Endothelial cell of hepatic sinusoid (primary cell): ENCODE results near the gene GPSM1.
"Not testable (repeated sequence)": the region's sequence is repeated elsewhere in the genome, so short reads cannot be mapped to it uniquely, and the experiment has no call there.

Experiments
- in situ Hi-C: cut with HindIII; loops from 2 replicates; pipeline ENCODE4 v1.10.0; 2017; ENCODE audit warnings: low sequenced_read_pairs

GPSM1 gene

DNA sequence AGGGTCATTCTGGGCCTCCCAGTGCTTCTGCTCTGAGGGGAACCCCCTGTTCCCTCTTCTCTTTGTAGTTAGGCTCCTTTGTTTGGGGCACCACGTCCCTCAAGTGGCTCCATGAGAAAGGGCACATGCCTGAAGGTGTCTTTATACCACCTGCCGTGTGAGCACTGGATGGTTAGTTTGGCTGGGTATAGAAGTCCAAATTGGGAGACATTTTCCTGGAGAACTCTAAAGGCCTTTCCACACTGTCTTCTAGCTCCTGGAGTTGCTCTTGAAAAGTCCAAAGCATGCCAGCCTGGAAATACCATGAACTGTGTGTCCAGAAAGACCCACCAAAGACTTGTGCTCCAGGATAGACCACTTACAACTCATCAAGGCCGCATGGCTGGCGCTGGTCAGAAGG is 12.4 kb upstream of the GPSM1 start:
- in situ Hi-C loops, result no loop called here

DNA sequence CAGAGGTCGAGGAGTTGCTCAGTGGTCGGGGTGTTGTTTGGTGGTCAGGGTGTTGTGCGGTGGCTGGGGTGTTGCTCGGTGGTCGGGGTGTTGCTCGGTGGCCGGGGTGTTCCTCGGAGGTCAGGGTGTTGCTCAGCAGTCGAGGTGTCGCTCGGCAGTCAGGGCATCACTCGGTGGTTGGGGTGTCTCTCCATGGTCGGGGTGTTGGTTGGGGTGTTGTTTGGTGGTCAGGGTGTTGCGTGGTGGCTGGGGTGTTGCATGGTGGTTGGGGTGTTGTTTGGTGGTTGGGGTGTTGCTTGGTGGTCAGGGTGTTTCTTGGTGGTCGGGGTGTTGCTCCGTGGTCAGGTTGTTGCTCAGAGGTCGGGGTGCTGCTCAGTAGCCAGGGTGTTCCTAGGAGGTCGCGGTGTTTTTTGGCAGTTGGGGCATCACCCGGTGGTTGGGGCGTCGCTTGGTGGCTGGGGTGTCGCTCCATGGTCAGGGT is 11.0 kb upstream of the GPSM1 start:
- in situ Hi-C loops, result no loop called here

DNA sequence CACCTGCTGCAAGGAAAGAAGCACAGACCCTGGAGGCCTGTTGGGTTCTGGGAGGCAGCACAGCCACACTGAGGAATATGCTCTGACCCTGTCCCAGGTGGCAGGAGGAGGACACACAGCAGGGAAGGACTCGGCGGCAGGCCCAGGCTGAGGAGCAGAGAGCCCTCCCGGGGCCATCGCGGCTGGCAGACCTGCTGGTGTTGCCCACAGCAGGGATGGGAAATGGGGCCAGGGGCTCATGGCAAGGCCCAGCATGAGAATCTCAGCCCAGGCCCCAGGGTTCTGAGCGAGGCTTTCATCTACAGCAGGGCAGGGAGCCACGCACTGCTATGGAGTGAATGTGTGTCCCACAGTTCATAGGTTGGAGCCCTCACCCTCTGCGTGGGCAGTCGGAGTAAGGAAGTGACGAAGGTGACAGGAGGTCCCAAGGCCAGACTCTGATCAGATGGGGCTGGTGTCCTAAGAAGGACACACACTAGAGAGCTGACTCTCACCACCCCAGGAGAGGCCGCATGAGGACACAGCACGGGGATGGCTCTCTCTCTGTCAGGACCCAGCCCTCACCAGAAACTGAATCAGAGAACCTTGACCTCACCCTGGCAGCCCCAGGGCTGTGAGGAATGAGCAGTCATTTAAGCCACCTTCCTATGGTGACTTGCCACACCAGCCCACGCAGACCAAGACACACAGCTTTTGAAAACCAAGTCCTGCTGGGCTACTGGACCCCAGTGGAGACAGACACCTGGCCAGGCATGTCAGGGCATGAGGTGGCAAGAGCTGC is 10.3 kb upstream of the GPSM1 start:
- in situ Hi-C loops, result no loop called here

DNA sequence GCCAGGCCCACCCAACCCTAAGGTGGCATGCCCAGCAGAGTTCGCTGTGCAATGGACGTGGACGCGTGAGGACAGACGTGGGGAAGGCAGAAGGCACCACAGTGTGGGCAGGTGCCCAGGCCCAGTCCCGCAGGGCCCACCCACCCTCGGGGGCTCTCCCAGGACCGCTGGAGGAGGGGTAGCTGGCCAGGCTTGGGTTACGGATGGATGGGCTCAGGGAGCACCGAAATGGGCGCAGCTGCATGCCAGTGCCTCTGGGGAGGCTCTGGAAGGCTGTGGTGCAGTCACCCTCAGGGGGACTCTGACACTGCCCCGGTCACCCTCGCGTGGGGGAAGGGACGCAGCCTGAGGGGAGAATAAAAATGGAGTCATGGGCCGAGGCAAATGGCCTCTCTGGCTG is 9.6 kb upstream of the GPSM1 start:
- in situ Hi-C loops, result no loop called here

DNA sequence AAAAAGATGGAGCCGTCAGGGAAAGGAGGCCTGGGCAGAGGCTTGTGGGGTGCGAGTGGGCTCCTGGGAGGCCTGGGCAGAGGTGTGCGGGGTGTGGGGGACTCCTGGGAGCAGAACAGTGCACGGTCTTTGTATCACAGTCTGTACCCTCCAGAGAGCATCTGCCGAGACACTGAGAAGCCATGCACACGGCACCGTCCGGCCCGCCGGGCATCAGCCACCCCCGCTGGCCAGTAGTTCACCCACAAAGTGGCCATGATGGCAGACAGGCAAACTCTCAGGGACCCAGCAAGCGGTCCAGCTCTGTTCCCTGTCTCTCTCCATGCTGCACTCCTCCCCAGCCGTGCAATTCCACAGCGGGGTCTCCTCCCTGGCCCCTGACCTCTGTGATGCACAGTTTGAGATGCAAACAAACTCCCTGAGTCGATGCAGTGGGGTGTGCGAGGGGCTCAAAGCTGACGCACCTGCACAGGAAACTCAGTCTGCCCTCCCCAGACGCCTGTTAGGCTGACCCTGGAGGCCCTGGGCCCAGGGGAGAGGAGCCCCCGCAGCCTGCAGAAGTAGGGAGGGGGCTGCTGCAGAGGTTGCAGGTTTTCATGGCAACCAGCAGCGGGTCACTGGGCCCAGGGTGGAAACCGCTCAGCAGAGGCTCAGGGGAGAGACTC is 9.1 kb upstream of the GPSM1 start:
- in situ Hi-C loops, result no loop called here

DNA sequence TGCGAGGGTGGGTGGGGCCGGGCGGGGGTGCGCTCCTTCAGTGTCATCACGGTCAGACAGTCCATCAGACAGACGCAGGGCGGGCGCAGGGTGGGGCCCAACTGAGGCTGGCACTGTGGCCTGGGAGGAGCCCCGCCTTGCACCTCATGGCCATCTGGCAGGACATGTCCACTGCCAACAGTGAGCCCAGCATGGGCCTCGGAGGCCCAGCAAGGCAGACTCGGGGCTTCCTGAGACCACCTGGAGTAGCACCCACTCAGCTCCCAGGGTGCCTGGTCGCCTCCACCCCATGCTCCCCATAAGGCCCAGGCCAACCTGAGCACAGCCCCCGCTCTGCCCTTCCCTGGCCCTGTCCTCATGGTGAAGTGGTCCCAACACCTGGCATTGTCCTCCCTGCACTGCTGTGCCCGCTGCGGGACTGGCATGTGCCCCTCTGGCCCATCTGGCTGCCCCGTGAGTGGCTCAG is 8.5 kb upstream of the GPSM1 start:
- in situ Hi-C loops, result no loop called here

DNA sequence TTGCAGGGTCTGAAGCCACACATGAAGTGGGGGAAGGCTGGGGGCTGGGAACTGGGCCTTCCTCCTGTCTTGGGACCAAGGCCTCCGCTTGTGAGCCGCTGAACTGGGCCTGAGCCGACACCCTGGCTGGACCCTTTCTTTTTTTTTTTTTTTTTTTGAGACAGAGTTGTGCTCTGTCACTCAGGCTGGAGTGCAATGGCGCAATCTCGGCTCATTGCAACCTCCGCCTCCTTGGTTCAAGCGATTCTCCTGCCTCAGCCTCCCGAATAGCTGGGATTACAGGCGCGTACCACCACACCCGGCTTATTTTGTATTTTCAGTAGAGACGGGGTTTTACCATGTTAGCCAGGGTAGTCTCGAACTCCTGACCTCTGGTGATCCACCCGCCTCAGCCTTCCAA is 8.1 kb upstream of the GPSM1 start:
- in situ Hi-C loops, result not testable (repeated sequence)

DNA sequence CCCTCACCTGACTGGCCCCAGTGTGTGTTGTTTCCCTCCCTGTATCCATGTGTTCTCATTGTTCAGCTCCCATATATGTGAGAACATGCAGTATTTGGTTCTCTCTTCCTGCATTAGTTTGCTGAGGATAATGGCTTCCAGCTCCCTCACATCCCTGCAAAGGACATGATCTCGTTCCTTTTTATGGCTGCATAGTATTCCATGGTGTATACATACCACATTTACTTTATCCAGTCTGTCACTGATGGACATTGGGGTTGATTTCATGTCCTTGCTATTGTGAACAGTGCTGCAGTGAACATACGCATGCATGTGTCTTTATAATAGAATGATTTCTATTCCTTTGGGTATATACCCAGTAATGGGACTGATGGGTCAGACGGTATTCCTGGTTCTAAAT is 7.4 kb upstream of the GPSM1 start:
- in situ Hi-C loops, result not testable (repeated sequence)

DNA sequence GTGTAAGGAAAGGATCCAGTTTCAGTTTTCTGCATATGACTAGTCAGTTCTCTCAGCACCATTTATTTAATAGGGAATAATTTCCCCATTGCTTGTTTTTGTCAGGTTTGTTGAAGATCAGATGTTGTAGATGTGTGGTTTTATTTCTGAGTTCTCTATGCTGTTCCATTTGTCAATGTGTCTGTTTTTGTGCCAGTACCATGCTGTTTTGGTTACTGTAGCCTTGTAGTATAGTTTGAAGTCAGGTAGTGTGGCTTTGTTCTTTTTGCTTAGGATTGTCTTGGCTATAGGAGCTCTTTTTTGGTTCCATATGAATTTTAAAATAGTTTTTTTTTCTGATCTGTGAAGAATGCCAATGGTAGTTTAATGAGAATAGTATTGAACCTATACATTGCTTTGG is 6.4 kb upstream of the GPSM1 start:
- in situ Hi-C loops, result not testable (repeated sequence)

DNA sequence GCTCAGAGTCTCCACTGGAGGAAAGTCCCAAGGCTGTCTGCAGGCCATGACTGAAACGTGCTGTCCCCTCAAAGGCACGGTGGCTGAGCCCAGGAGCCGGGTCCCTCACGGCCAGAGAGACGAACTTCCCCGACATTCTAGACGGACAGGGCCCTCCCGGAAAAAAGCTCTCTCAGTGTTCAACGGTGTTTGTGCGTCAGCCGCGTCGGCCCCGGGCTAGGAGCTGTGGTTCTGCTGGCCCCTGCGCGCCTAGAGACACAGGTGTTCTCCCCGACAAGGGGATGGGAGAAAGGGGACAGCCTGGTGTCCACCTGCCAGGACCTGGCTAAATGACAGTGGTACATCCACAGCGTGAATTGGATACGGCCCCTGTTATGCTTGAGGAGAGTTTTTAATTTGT is 5.8 kb upstream of the GPSM1 start:
- in situ Hi-C loops, result no loop called here

DNA sequence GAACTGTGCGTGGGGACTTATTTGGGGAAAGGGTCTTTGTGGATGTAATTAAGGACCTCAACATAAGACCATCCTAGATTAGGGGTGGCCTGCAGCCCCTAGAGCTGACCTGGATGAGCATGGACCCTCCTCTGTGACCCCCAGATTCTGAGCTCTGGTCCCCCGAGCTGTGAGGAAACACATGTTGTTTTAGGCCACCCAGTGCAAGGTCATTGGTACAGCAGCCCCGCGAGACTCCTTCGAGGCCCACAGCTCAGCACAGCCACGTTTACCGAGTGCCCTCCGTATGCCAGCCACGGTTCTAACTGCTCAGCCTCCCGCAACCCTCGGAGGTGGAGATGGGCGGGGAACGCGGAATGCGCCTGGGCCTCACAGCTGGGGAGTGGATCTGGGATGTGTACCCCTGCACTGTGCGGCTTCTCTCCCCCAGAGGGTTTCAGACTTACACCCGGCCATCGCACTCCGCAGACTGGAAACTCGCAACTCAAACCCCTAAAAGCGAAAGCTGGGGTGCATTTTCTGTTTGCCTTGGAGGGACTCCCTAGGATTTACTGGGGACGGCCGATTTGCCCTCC is 4.5 kb upstream of the GPSM1 start:
- in situ Hi-C loops, result no loop called here

DNA sequence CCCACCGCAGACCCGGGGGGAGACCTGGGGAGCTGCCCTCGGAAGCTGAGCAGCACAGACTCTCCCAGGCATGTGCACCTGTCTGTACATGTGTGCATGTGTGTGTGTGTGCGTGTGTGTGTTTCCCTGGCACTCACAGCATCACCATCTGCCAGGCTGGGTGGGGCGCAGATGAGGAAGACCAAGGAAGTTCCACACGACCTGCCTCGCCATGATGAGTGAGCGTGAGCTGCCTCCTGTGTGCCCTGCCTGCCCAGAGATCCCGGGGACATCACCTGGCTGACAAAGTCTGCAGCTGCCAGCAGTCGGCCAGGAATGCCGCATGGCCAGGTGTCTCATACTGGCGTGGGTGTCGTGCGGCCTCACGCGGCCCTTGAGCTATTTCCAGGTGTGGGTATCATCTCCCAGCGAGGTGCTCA is 4.0 kb upstream of the GPSM1 start:
- in situ Hi-C loops, result no loop called here

DNA sequence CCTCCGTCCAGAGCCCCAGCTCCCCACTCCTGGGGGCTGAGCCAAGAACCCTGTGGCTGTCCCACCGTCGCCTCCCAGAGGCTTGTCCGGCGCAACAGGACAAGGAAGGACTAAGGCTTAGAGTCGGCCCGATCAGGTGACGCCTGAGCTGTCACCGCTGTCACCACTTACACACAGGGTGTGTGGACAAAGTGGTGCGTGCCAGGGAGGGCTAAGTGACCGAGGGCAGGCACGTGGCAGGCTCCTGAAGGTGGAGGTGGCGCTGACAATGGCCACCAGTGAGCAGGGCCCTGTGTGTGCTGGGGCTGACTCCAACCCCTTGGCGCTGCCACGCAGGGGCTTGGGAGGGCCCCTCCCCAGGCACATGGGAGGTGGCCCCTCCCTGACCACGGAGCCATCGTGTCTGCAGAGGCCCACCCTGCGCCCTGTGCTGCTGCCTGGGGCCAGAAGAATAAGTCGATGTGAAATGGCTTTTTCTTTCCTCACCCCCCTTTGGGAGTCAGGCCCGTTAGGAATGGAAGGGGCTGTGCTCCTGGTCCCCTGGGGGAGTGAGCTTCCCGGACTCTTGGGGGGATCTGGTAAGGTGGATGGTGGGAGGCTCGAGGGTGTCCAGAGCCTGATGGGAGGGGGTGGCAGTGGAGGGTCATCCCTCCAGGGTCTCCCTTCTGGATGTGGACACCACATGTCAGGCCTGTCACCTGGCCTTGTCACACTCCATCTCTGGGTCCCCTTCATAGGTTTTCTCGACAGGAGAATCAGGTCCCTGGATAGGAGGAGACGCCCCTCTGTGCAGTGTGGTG is 2.6 kb upstream of the GPSM1 start:
- in situ Hi-C loops, result no loop called here

DNA sequence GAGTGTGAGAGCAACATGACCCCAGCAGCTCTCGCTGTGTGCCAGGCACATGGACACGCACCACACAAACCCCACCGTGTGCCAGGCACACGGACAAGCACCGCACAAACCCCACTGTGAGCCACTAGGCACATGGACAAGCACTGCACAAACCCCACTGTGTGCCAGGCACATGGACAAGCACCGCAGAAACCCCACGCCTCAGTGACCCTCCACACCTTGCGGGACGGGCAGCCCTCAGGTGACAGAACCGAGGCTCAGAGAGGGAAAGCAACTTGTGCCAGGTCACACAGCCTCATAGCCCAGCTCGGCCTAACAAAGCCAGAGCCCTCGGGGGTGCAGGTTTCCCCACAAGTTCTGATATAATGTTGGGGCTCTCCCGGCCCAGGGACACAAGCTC is 2.0 kb upstream of the GPSM1 start:
- in situ Hi-C loops, result no loop called here

DNA sequence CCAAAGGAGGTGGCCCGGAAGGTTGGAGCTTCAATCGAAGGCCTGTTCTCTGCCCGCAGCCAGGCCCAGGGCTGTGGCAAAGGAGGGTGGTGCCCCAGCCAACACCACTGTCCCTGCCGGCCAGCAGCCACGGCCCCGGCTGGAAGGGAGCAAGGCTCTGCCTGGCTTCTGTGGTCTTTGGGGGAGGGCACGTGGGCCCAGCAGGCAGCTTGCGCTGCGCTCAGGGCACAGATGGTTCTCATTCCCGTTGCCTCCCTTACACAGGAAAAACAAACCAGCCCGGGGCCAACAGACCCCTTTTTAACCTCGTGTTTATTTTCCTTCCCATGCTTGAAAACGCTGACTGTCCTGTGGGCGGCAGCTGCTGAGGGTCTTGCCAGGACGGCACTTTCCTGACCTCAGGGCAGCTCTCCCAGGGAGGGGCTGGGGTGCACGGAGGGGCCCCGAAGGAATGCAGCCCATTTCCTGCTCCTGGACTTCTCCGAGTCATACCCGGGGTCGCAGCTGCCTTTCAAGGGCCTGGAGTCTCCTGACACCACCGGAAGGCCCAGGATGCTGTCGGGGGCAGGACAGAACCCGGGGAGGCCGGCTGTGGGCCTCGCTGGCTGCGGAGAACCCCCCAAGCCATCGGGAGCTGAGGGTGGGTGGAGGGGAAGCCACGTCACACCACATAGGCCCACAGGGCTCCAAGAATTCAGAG is 1.1 kb upstream of the GPSM1 start:
- in situ Hi-C loops, result no loop called here

DNA sequence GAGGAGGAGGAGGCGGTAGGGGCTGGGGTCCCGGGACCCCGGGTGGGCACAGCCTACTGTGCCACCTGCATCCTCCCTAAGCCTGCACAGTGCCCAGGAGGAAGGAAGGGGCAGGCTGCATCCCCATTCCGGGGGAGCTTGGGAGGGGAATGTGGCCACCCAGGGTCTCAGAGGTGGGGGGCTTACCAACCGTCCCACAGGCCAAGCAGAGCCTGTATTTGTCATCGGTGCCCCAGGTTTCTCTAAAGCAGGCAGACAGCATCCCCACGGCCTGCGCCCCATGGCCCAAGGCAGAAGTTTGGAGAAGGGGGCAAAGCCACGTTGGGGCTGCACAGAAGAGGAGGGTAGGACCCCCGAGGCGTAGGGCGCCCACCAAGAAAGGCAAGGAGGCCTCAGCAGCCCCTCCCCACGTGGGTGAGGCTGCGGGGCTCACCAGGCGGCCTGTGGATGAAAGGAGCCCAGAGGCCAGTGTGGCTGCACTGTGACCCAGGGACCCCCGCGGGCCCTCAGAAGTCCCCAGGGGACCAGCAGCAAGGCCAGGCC is 507 bp upstream of the GPSM1 start:
- in situ Hi-C loops, result no loop called here

DNA sequence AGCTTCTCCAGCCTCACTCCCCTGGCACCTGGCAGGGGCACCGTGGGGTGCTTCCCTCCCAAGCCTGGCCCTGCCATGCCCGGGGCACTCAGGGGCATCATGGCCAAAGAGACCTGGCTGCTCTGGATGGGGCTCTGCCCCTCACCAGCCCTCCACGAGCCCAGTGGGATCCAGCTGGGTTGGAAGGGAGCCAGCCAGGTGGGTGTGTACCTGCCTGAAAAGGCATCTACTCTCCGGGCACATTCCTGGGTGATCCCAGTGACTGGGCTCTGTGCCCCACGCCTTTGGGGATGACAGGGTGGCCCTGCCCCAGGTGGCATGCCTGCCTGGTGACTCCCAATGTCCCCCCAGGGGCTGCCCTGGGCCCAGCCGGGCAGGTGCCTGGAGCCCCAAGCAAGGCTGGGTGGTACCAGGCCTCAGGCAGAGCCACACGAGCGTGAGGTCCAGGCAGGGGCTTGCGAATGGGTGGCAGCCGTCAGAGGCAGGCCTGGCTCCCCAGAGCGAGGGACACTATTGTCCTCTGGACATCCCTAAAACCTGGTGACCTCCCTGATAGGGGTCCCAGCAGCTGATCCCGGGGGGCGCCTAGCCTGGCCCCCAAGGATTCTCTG is 777 bp downstream of the GPSM1 start:
- in situ Hi-C loops, result no loop called here

DNA sequence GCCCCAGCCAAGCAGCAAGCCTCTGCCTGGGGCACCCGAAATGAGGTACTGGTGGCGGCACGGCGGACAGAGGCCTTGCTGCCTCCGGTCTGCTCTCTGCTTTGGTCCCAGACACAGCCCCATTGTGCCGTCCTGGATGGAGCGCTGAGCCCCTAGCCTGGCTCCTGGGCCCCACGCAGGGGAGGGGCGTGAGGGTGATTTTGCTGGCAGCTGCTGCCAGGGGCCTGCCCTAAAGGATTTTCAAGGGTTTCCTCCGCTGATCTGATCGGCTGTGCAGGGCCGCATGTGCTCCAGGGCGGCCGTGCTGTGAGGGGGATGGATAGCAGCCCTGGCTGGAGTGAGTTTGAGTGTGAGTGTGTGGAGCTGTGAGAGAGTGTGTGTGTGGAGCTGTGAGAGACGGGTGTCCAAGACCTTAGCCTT is 1.3 kb downstream of the GPSM1 start:
- in situ Hi-C loops, result no loop called here

DNA sequence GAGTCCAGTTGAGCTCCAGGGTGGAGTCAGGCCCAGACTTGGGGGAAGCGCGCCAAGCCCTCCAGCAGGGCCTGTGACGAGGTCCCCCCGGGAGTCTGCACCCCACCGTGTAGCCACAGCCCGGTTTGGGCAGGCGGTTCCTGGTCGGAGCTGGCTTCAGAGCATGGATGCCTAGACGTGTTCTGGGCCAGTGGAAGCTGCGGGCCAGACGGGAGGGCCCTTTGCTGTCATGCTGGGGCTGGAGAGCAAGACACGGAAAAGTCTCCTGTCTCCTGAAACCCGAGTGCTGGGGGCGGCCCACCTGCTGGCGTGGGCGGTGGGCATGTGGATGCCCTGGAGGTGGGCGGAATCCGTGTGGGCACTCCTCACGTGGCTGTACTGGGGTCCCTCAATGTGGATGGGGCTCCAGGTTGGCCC is 1.9 kb downstream of the GPSM1 start:
- in situ Hi-C loops, result no loop called here
